ENCODE results near the gene FBXL13.

DNA sequence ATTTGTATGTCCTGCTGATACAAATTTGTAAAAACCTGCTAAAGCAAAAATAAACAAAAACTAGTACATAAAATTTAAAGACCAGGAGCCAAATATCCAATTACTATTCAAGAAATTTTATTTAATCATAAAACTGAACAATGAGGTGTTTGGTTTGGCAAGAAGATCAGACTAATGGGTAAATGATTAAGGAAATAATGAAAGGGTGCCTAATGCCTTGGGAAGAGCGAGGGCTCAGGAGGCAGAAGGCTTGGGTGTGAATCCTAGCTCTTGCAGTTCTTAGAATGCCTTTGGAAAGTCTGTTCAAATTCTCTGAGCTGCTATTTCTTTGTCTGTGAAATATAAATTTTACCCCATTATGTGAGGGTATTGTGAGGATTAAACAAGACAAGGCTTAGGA is 41.9 kb upstream of the FBXL13 start:
- TF ChIP-seq, protein P1, sequence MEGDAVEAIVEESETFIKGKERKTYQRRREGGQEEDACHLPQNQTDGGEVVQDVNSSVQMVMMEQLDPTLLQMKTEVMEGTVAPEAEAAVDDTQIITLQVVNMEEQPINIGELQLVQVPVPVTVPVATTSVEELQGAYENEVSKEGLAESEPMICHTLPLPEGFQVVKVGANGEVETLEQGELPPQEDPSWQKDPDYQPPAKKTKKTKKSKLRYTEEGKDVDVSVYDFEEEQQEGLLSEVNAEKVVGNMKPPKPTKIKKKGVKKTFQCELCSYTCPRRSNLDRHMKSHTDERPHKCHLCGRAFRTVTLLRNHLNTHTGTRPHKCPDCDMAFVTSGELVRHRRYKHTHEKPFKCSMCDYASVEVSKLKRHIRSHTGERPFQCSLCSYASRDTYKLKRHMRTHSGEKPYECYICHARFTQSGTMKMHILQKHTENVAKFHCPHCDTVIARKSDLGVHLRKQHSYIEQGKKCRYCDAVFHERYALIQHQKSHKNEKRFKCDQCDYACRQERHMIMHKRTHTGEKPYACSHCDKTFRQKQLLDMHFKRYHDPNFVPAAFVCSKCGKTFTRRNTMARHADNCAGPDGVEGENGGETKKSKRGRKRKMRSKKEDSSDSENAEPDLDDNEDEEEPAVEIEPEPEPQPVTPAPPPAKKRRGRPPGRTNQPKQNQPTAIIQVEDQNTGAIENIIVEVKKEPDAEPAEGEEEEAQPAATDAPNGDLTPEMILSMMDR (IDR thresholded peaks at IDR 0.05), result no peak
- TF ChIP-seq POLR2A (IDR thresholded peaks at IDR 0.05), result no peak
